ENCODE measurements around the gene THRSP.
"Not testable (repeated sequence)": the region's sequence is repeated elsewhere in the genome, so short reads cannot be mapped to it uniquely, and the experiment has no call there.

Gene THRSP

GRCh38 chr11:78071717-78072116, 8.1 kb downstream of the THRSP start:
- H3K27ac ChIP-seq (ENCODE audit: insufficient read depth in 1 of 2, low read depth in 1 of 2, low read length in 2 of 2, poor library complexity in 1 of 2, severe bottlenecking in 2 of 2): no peak overlapping the region
- H3K36me3 ChIP-seq (ENCODE audit: control insufficient read depth in 4 of 4, insufficient read depth in 4 of 4, low read length in 3 of 4): peaks cover 18 to 53% (median 34%) of the 10 kb centered on the region in 4 experiments
- WGBS (ENCODE audit: insufficient coverage): no CpG with 5 or more reads among the region's 3 CpGs
- H3K4me1 ChIP-seq (ENCODE audit: control extremely low read depth in 1 of 4, control insufficient read depth in 4 of 4, insufficient read depth in 4 of 4, low read length in 3 of 4): no peaks in the 10 kb centered on the region
- POLR2A ChIA-PET: no interaction called here
- DNase-seq: no peak
- no peak overlapping the region for H3K4me3 ChIP-seq (ENCODE audit: control insufficient read depth in 1 of 7, extremely low read depth in 1 of 7, insufficient read depth in 4 of 7, low read depth in 2 of 7, low read length in 6 of 7)
- CTCF ChIA-PET: no interaction called here
- H3K27me3 ChIP-seq (replicated peaks in 2 of 5; ENCODE audit: control insufficient read depth in 4 of 5, insufficient read depth in 5 of 5, low read length in 4 of 5): no peaks in the 10 kb centered on the region
- H3K9me3 ChIP-seq (ENCODE audit: control extremely low read depth in 1 of 5, control insufficient read depth in 4 of 5, insufficient read depth in 2 of 5, low read depth in 1 of 5, low read length in 4 of 5): no peaks in the 10 kb centered on the region

DNA sequence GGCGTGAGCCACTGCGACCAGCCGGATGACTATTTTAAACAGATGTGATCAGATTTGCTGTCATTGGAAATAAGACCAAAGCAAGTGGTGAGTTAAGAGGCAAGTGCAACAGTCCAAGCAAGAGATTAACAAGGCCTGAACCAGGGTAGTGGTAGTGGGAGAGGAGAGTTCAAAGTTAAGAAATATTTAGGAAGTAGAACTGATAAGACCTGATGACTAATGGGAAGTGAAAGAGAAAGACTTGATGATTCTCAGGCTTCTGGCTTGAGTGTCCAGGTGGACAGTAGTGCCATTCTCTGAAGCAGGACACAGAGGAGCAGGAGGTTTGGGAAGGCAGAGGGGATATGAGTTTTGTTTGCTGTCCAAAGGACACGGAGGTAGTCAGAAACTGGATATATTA, 8.8 kb downstream of the THRSP start:
- CTCF ChIA-PET: no interaction called here
- Histone ChIP-seq H3K9me3 (ENCODE audit: control extremely low read depth in 1 of 5, control insufficient read depth in 4 of 5, insufficient read depth in 2 of 5, low read depth in 1 of 5, low read length in 4 of 5) (no peaks in the 10 kb centered on the region), H3K36me3 (ENCODE audit: control insufficient read depth in 4 of 4, insufficient read depth in 4 of 4, low read length in 3 of 4) (peaks cover 18 to 52% (median 33%) of the 10 kb centered on the region in 4 experiments), H3K27ac (ENCODE audit: insufficient read depth in 1 of 2, low read depth in 1 of 2, low read length in 2 of 2, poor library complexity in 1 of 2, severe bottlenecking in 2 of 2) (no peak overlapping the region), H3K4me3 (ENCODE audit: control insufficient read depth in 1 of 7, extremely low read depth in 1 of 7, insufficient read depth in 4 of 7, low read depth in 2 of 7, low read length in 6 of 7) (no peak overlapping the region), H3K27me3 (replicated peaks in 2 of 5; ENCODE audit: control insufficient read depth in 4 of 5, insufficient read depth in 5 of 5, low read length in 4 of 5) (no peaks in the 10 kb centered on the region), H3K4me1 (ENCODE audit: control extremely low read depth in 1 of 4, control insufficient read depth in 4 of 4, insufficient read depth in 4 of 4, low read length in 3 of 4) (peaks cover 0 to 7% (median 2%) of the 10 kb centered on the region in 4 experiments)
- POLR2A ChIA-PET: no interaction called here
- no peak for DNase-seq
- 97% methylated on average over 3 of the region's 4 CpGs for WGBS (ENCODE audit: insufficient coverage)

DNA sequence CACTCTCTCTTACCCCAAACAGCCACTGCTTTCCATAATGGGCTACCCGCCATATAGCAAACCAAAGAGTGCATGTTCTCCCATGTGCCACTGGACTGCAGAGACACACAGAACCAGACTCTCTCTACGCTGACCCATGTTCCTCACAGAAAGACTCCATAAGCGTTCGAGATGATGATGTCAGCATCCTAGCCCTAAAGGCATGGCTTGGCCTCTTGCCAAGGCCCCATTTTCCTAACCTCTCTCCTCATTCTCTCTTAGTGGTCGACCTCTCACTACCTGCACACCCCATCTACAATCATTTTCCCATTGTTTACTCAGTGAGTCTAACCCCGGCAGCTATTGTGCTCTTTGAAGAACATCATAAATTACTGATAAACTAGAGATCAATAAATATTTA, 11.1 kb downstream of the THRSP start:
- Histone ChIP-seq H3K4me1 (ENCODE audit: control extremely low read depth in 1 of 4, control insufficient read depth in 4 of 4, insufficient read depth in 4 of 4, low read length in 3 of 4) (peaks cover 6 to 25% (median 18%) of the 10 kb centered on the region in 4 experiments), H3K27ac (ENCODE audit: insufficient read depth in 1 of 2, low read depth in 1 of 2, low read length in 2 of 2, poor library complexity in 1 of 2, severe bottlenecking in 2 of 2) (no peak overlapping the region), H3K27me3 (replicated peaks in 2 of 5; ENCODE audit: control insufficient read depth in 4 of 5, insufficient read depth in 5 of 5, low read length in 4 of 5) (no peaks in the 10 kb centered on the region), H3K36me3 (ENCODE audit: control insufficient read depth in 4 of 4, insufficient read depth in 4 of 4, low read length in 3 of 4) (peaks cover 15 to 37% (median 24%) of the 10 kb centered on the region in 4 experiments), H3K4me3 (ENCODE audit: control insufficient read depth in 1 of 7, extremely low read depth in 1 of 7, insufficient read depth in 4 of 7, low read depth in 2 of 7, low read length in 6 of 7) (no peak overlapping the region), H3K9me3 (ENCODE audit: control extremely low read depth in 1 of 5, control insufficient read depth in 4 of 5, insufficient read depth in 2 of 5, low read depth in 1 of 5, low read length in 4 of 5) (no peaks in the 10 kb centered on the region)
- ChIA-PET POLR2A (no interaction called here), CTCF (interaction anchor here (2.1 kb wide), 1 partner anchor 29 kb away, joined by 4 read pairs; no protein-coding TSS in a partner anchor)
- 97% methylated on average over 4 of the region's 6 CpGs for WGBS (ENCODE audit: insufficient coverage)
- no peak for DNase-seq

- H3K27me3 ChIP-seq (replicated peaks in 2 of 5; ENCODE audit: control insufficient read depth in 4 of 5, insufficient read depth in 5 of 5, low read length in 4 of 5): no peaks in the 10 kb centered on the region
- CTCF ChIA-PET: interaction anchor here (0.6 to 1.2 kb wide), 3 partner anchors 9 to 880 kb away, joined by 3 to 5 read pairs (median 3); no protein-coding TSS in a partner anchor
- POLR2A ChIA-PET: no interaction called here
- H3K9me3 ChIP-seq (ENCODE audit: control extremely low read depth in 1 of 5, control insufficient read depth in 4 of 5, insufficient read depth in 2 of 5, low read depth in 1 of 5, low read length in 4 of 5): no peaks in the 10 kb centered on the region
- DNase-seq: no peak
- H3K4me3 ChIP-seq (ENCODE audit: control insufficient read depth in 1 of 7, extremely low read depth in 1 of 7, insufficient read depth in 4 of 7, low read depth in 2 of 7, low read length in 6 of 7): no peak overlapping the region
- H3K36me3 ChIP-seq (ENCODE audit: control insufficient read depth in 4 of 4, insufficient read depth in 4 of 4, low read length in 3 of 4): peaks cover 6 to 19% (median 9%) of the 10 kb centered on the region in 4 experiments
- H3K4me1 ChIP-seq (ENCODE audit: control extremely low read depth in 1 of 4, control insufficient read depth in 4 of 4, insufficient read depth in 4 of 4, low read length in 3 of 4): peaks cover 9 to 38% (median 30%) of the 10 kb centered on the region in 4 experiments
- 91% methylated on average over 4 of the region's 6 CpGs for WGBS (ENCODE audit: insufficient coverage)
- peak overlapping the region in 1 of 2 experiments; percentile 12 for H3K27ac ChIP-seq (ENCODE audit: insufficient read depth in 1 of 2, low read depth in 1 of 2, low read length in 2 of 2, poor library complexity in 1 of 2, severe bottlenecking in 2 of 2)
These were observed 13.2 kb downstream of the THRSP start for GRCh38 chr11:78076733-78077403.

- not testable (repeated sequence) for DNase-seq; H3K9me3 ChIP-seq (ENCODE audit: control extremely low read depth in 1 of 5, control insufficient read depth in 4 of 5, insufficient read depth in 2 of 5, low read depth in 1 of 5, low read length in 4 of 5); H3K27me3 ChIP-seq (replicated peaks in 2 of 5; ENCODE audit: control insufficient read depth in 4 of 5, insufficient read depth in 5 of 5, low read length in 4 of 5)
- H3K36me3 ChIP-seq (ENCODE audit: control insufficient read depth in 4 of 4, insufficient read depth in 4 of 4, low read length in 3 of 4): peaks cover 3 to 14% (median 4%) of the 10 kb centered on the region in 4 experiments
- H3K27ac ChIP-seq (ENCODE audit: insufficient read depth in 1 of 2, low read depth in 1 of 2, low read length in 2 of 2, poor library complexity in 1 of 2, severe bottlenecking in 2 of 2): peak overlapping the region in 1 of 2 experiments; percentile 16
- 89% methylated on average over 4 of the region's 4 CpGs for WGBS (ENCODE audit: insufficient coverage)
- POLR2A ChIA-PET: interaction anchor here (0.5 kb wide), 1 partner anchor 66 kb away, joined by 5 read pairs; no protein-coding TSS in a partner anchor
- peaks cover 9 to 38% (median 30%) of the 10 kb centered on the region in 4 experiments for H3K4me1 ChIP-seq (ENCODE audit: control extremely low read depth in 1 of 4, control insufficient read depth in 4 of 4, insufficient read depth in 4 of 4, low read length in 3 of 4)
- CTCF ChIA-PET: interaction anchor here (1.2 kb wide), 1 partner anchor 9 kb away, joined by 3 read pairs; no protein-coding TSS in a partner anchor
- peak overlapping the region in 4 of 7 experiments; percentile 77 to 98 (median 94) for H3K4me3 ChIP-seq (ENCODE audit: control insufficient read depth in 1 of 7, extremely low read depth in 1 of 7, insufficient read depth in 4 of 7, low read depth in 2 of 7, low read length in 6 of 7)
These were observed 13.9 kb downstream of the THRSP start for GRCh38 chr11:78077592-78077991.

DNA sequence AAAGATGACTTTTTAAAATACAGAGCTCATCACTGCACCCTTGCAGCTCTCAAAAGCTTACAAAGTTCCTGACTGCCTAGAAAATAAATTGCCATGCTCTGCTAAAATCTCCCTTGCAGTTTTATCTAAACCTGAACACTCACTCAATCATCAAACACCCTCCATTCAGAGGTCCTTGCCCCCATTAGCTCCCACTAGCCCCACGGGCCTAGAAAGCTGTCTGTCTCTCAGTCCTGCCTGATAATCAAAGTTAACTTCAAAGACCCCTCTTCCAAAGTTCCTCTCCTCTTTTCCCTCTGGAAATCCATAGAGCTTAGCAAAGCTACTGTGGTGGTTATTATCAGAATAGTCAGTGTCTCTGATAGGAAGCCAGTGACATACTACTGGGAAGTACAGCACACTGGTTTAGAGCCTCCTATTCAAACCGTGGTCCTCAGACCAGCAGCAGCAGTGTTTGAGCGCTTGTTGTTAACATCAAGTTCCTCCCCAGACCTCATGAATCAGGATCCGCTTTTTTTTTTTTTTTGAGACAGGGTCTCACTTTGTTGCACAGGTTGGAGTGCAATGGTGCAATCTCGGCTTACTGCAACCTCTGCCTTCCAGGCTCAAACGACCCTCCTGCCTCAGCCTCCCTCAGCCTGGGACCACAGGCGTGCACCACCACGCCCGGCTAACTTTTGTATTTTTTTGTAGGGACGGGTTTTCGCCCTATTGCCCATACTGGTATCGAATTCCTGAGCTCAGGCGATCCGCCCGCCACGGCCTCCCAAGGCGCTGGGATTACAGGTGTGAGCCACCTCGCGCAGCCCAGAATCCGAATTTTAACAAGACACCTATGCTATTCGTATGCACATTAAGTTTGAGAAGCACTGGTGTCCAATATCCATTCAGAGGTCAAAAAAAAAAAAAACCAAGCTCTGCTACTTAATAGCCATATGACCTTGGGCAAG, 14.8 kb downstream of the THRSP start:
- Histone ChIP-seq H3K27ac (ENCODE audit: insufficient read depth in 1 of 2, low read depth in 1 of 2, low read length in 2 of 2, poor library complexity in 1 of 2, severe bottlenecking in 2 of 2) (peak overlapping the region in 1 of 2 experiments; percentile 88), H3K36me3 (ENCODE audit: control insufficient read depth in 4 of 4, insufficient read depth in 4 of 4, low read length in 3 of 4) (peaks cover 0 to 10% (median 2%) of the 10 kb centered on the region in 4 experiments), H3K4me1 (ENCODE audit: control extremely low read depth in 1 of 4, control insufficient read depth in 4 of 4, insufficient read depth in 4 of 4, low read length in 3 of 4) (peaks cover 9 to 38% (median 30%) of the 10 kb centered on the region in 4 experiments), H3K9me3 (ENCODE audit: control extremely low read depth in 1 of 5, control insufficient read depth in 4 of 5, insufficient read depth in 2 of 5, low read depth in 1 of 5, low read length in 4 of 5) (no peaks in the 10 kb centered on the region), H3K27me3 (replicated peaks in 2 of 5; ENCODE audit: control insufficient read depth in 4 of 5, insufficient read depth in 5 of 5, low read length in 4 of 5) (no peaks in the 10 kb centered on the region), H3K4me3 (ENCODE audit: control insufficient read depth in 1 of 7, extremely low read depth in 1 of 7, insufficient read depth in 4 of 7, low read depth in 2 of 7, low read length in 6 of 7) (peak overlapping the region in 6 of 7 experiments; percentile 68 to 98 (median 94))
- ChIA-PET POLR2A (no interaction called here), CTCF (interaction anchor here (0.9 to 1.4 kb wide), 4 partner anchors 10 to 486 kb away, joined by 3 to 5 read pairs (median 3); no protein-coding TSS in a partner anchor)
- 39% methylated on average over 15 of the region's 21 CpGs for whole genome bisulfite sequencing (ENCODE audit: insufficient coverage)
- DNase-seq: peak in 2 of 3 donors; percentile 36 to 62

Data from common myeloid progenitor, CD34-positive (primary cell).